Glomerular endothelial cell (primary cell): ENCODE results near the gene BTBD9. TPM values are rescaled to one million over a fixed set of nuclear protein-coding genes. Genes with fewer than 3 reads are reported as not detected.

Experiments used
- DNase-seq: peaks from one replicate; pipeline ENCODE4 v3.0.0-alpha.2; 2011; ENCODE audit warnings: low read depth, low spot score; ENCODE audit errors: extremely low read depth
- total RNA-seq: library from RNA; depleted of rRNA; stranded (reverse); fragments of >200 nt; gene quantifications from 2 replicates; pipeline ENCODE4 v1.2.3, GENCODE V29; 2015

BTBD9 gene
- total RNA-seq, 1 donor from 2014 or later: 13.2 TPM

GRCh38 chr6:38567436-38567835 lies 72.3 kb downstream of the BTBD9 start:
- DNase-seq: no peak

- DNase-seq: no peak
Observed at GRCh38 chr6:38566295-38567030, 73.3 kb downstream of the BTBD9 start.

- no peak for DNase-seq
Observed at GRCh38 chr6:38564301-38564700, 75.4 kb downstream of the BTBD9 start.

- no peak for DNase-seq
Observed at GRCh38 chr6:38555606-38556005, 84.1 kb downstream of the BTBD9 start.

GRCh38 chr6:38554700-38555413 lies 84.9 kb downstream of the BTBD9 start:
- DNase-seq: no peak

GRCh38 chr6:38554014-38554413 lies 85.7 kb downstream of the BTBD9 start:
- no peak for DNase-seq

GRCh38 chr6:38552121-38552520 lies 87.6 kb downstream of the BTBD9 start:
- no peak for DNase-seq

- DNase-seq: no peak
Observed at GRCh38 chr6:38549795-38550194, 89.9 kb downstream of the BTBD9 start.

- DNase-seq: no peak
Observed at GRCh38 chr6:38549180-38549579, 90.5 kb downstream of the BTBD9 start.

GRCh38 chr6:38543022-38543421 lies 96.7 kb downstream of the BTBD9 start:
- DNase-seq: no peak

- no peak for DNase-seq
Observed at GRCh38 chr6:38542031-38542430, 97.7 kb downstream of the BTBD9 start.

GRCh38 chr6:38533064-38533463 lies 106.7 kb downstream of the BTBD9 start:
- no peak for DNase-seq

GRCh38 chr6:38531134-38531533 lies 108.6 kb downstream of the BTBD9 start:
- DNase-seq: no peak

GRCh38 chr6:38528196-38528965 lies 111.3 kb downstream of the BTBD9 start:
- DNase-seq: no peak

GRCh38 chr6:38527371-38527770 lies 112.4 kb downstream of the BTBD9 start:
- no peak for DNase-seq

GRCh38 chr6:38525888-38526287 lies 113.8 kb downstream of the BTBD9 start:
- DNase-seq: no peak

- DNase-seq: no peak
Observed at GRCh38 chr6:38524436-38525145, 115.1 kb downstream of the BTBD9 start.

- DNase-seq: no peak
Observed at GRCh38 chr6:38522322-38522721, 117.4 kb downstream of the BTBD9 start.

GRCh38 chr6:38518511-38519304 lies 121.0 kb downstream of the BTBD9 start:
- no peak for DNase-seq

GRCh38 chr6:38517005-38517404 lies 122.7 kb downstream of the BTBD9 start:
- DNase-seq: no peak
